EH (cell line): ENCODE results near the gene DENND4C.
"Not testable (repeated sequence)": the region's sequence is repeated elsewhere in the genome, so short reads cannot be mapped to it uniquely, and the experiment has no call there.

Source experiments
- DNase-seq: peaks from one replicate; pipeline ENCODE4 v3.0.0-alpha.2; 2015; ENCODE audit warnings: low read depth

The DENND4C gene

DNA sequence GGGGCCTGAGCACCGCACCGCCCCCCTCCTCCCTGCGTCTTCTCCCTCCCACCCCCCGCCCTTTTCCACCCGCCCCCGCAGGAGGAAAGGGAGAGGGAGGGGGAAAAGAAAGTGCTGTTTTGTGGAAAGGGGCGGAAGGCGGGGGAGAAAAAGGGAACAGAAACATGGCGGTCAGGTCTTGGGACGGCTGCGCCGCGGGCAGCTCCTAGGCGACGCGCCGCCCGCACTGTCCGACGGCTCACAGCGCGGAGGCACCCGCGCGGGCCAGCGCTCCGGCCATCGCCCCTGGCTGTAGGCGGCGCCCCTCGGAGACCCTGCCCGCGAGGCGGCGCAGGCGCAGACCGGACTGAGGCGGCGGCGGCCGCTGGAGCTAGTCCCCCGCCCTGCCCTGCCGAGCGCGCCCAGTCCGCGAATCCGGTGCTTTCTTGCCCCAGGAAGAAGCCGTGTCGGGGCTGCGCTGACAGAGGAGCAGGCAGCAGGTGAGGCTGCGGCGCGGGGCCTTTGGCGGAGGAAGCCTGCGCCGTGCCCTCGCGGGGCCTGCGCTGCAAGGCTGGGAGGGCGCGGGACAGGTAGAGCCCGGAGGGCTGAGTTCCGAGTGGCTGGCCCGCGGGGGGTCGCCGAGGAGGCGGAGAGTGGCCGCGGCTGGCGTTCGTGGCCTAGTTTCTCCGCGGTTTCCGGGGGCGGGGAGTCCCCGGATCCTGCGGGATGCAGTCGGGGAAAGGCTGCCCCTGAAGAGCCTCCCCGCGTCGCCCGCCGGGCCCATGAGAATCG lies at the start of gene DENND4C:
TSS of gene DENND4C (plus strand) at position 339 of the 771 bp plus-strand sequence. CDS start 45,482 bp downstream, outside the sequence.
- DNase-seq, result peak; percentile 88

DNA sequence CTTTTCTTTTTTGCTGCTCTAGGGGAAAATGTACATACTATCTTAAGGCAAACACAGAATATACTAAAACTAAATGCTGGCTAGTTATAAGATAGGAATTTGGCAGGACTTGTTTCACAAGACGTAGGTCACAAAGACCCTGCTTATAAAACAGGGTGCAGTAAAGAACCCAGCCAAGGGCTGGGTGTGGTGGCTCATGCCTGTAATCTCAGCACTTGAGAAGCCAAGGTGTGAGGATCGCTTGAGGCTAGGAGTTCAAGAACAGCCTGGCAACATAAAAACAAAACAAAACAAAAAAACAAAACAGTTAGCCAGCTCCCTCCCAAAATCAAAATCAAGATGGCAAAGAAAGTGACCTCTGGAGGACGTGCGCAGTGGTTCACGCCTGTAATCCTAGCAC lies 49.5 kb upstream of the DENND4C start:
- DNase-seq, result no peak

DNA sequence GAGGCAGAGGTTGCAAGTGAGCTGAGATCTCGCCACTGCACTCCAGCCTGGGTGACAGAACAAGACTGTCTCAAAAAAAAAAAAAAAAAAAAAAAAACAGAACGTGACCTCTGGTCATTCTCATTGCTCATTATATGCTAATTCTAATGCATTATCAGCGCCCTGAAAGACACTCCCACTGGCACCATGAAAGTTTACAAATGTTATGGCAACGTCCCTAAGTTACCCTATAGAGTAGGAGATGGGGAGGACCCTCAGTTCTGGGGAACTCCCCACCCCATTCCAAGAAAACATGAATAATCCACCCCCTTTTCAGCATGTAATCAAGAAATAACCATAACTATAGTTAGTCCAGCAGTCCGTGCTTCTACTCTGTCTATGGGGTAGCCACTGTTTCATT lies 48.9 kb upstream of the DENND4C start:
- DNase-seq, result no peak

DNA sequence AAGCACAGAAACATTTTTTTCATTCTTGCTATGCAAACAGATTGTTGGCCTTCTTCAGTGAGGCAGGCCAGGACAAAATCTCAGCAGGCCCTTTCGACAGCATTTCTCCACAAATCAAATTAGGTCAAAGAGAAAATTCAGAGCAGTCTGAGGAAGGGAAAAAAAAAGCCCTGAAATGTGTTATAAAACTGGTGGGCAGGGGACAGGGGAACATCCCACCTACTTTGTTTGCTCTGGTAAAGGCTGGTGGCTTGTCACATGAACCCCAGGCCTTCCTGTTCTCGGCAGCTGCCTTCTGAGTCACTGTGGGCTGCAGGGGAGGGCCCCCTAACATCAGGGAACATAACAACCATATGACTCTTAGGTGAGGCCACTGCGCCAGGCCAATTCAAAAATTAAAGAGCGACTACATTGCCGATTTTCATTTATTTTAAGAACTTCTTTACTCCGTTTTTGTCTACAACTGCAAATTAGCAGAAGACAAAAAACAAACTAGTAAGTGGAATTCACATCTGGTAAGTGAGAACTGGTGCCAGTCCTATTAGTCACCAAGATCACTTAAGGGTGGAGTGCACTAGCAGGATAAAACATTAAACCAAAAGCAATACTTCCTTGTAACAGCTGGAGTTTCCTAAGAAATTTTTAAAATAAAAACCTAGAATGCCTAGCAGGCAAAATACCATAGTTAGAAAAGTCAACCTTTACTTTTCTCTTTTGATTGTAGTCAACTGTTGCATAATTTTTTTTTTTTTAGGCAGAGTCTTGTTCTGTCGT lies 46.2 kb upstream of the DENND4C start:
- peak; percentile 80 for DNase-seq

DNA sequence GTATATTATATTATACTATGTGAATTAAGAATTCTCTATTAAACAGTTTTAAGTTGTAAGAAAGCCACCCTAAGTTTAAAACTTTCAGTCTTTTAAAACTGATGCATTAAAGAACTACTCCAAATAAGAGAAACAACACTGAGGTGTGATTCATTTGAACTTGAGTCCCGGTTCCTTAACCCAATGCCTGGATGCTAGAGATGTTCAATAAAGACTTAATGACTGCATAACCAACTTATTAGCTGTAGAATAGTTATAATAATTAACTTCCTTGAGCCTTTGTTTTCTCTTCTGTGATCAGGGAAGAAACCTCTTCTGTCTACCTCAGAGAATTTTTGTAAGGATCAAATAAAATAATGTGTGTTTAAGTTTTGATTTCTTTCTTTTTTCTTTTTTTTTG lies 45.3 kb upstream of the DENND4C start:
- DNase-seq, result no peak

DNA sequence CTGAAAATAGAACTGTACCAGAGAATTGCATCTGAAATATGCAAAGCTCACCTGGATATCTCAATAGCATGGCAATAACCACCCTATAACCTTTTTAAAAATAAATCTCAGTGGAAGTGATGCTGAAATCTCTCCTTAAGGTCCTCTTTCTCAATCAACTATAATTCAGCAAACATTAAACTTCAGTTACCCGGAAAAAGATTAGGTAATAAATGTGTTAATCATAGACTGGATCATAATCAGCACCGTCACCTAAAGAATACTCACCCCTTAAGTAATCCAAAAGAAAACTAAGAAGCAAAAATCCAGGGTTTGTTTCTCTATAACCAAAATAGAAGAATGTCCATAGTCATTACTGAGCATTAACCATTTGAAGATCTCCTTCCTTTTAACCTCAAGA lies 44.3 kb upstream of the DENND4C start:
- no peak for DNase-seq

DNA sequence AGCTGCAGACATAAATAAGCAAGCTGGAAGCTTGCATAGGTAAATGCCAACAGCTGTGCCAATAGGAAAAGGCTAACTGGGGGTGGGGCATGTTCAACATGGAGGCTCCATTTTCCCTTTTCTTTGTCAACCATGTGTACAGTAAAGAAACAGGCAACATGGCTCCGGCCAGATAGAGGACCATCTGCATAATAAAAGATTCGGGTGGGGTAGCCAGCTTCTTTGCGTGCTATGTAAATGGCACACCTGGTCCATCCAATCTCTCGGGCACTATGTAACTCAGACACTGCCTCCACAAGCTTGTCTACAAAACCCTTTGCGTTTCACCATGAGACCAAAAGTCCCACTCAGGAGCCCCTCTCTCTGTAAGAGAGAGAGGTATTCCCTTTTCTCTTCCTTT lies 41.7 kb upstream of the DENND4C start:
- no peak for DNase-seq

DNA sequence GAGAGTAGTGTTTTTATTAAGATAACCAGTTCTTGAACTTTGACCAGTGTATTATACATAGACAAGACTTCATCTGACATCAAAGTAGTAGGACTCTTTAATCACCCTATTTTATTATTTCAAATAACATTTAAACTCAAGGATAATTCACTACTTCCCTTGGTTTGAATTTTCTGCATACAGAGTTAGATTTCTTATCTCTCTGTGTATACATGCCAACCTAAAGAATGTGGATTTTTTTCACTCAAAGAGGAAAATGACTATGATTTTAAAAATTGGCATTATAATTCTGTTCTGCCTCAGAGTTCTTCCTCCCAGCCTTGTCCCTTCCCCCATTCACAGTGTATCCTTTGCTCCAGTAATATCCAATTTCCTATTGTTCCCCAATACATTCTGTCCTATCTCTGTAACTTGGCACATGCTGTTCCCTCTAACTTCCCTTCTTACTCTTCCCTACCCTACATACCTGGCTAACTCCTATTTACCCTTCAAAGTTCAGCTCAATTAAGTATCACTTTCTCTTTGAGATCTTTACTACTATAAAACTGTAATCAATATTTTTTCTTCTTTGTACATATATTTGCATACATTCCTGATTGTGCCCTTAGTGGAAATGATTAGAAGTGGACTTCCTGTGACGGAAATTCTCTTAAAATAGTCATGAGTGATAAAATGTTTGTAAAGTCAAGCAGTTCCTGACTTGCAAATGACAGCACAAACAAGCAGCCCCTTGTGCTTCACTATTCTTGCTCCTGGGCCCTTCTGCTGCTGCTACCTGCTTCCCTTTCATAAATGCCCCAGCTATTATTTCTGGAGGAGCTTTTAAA lies 38.1 kb upstream of the DENND4C start:
- no peak for DNase-seq

DNA sequence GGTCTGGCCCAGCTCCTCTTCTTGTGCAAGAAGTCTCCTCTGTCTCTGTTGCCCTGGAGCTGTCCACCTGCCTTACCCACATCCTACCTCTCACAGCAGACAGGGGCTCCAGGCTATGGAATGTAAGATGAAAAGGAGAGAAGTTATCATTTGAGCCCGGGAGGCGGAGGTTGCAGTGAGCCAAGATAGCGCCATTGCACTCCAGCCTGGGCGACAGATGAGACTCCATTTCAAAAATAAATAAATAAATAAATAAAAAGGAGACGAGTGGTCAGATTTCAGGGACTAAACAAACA lies 37.5 kb upstream of the DENND4C start:
- DNase-seq, result no peak

DNA sequence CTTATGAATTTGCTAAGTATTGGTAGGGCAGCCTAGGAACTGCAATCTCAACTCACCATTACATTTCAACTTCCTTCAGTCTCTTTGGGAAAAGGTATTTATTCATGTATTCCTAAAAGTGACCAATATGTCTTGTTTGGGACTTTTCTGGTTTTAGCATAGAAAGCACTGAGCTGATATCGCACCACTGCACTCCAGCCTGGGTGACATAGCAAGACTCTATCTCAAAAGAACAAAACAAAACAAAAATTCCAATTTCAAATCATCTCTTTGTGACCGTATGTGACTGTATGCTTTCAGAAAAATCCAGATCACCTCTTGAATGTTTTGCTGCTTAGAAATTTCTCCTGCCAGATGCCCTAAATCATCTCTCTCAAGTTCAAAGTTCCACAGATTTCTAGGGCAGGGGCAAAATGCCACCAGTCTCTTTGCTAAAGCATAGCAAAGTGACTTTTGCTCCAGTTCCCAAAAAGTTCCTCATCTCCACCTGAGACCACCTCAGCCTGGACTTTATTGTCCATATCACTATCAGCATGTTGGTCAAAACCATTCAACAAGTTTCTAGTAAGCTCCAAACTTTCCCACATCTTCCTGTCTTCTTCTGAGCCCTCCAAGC lies 37.0 kb upstream of the DENND4C start:
- not testable (repeated sequence) for DNase-seq

DNA sequence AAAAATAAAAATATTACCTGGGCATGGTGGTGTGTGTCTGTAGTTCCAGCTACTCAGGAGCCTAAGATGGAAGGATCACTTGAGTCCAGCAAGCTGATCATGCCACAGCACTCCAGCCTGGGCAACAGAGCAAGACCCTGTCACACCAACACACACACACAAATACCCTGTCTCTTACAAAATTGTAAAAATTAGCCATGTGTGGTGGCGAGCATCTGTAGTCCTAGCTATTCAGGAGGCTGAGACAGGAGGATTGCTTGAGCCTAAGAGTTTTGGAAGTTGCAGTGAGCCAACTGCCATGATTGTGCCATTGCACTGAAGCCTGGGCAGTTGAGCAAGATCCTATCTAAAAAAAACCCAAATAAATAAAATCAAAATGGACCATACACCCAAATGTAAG lies 32.1 kb upstream of the DENND4C start:
- no peak for DNase-seq

DNA sequence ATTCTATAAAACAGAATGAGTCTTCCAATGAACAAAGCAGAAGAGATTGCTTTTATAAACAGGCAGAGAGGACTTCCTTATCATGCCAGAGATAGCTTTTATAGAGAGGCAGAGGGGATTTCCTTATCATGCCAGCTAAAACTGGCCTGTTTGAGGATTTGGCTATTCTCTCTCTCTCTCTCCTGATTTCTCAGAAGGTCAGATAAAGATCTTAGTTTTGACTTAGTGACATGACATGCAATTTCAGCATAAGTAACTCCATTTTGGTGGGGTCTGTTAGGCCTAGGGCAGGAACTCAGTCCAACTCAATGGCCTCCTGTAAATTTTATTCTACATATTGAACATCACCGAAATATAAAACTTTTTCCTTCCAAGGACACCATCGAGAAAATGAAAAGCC lies 31.5 kb upstream of the DENND4C start:
- DNase-seq, result no peak

DNA sequence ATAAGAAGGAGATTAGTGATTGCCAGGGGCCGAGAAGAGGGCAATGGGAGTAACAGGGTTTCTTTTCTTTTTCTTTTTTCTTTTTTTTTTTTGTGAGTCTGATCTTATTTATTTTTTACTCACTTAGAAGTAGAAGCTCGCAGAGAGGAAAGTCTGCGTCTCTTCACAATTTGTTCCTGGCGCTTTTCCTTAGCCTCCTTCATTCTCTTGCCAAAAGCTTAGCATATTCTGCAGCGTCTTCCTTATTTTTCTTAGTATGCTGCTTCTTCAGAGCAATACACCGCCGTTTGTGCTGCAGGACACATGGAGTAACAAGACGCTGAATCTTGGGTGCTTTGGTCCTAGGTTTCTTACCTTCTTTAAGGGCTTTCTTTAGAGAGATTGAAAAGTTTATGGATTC lies 30.3 kb upstream of the DENND4C start:
- DNase-seq, result no peak

DNA sequence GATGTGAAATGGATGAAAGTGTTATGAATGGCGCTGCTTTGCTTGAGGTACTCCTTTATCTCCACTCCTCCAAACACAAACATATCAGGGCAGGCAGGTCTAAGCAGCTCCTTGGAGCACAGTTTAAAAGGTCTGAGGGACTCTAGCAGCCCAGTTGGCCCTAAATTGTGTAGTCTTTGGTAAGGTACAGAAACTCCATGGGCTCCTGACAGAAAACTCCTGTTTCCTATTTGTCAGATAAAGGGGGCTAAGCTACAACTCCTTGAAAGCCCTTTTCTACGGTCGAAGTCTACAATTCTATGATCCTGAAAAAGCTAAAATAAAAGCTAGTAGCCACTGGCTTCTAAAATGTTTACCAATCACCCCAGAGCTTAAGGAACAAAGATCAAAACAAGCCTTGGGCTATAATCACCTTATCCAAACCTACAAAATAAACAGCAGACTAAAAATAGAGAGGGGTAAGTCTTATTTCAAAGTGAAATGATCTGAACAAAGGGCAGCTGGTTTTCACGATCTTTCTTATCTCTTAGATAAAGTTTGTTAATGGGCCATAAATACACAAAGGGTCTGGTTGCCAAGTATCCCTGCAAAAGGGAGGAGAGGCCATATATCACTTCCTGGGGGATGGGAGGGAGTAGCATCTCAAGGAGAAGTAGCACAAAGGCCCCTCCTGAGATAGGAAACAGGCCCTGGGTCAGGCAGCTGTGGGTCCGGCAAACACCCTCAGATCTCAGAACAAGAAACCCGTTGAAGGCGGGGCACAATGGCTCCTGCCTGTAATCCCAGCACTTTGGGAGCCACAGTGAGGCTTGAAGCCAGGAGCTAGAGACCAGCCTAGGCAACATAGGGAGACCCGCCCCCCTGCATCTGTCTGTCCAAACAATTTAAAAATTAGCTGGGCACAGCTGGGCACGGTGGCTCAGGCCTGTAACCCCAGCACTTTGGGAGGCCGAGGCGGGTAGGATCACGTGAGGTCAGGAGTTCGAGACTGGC lies 28.3 kb upstream of the DENND4C start:
- no peak for DNase-seq

DNA sequence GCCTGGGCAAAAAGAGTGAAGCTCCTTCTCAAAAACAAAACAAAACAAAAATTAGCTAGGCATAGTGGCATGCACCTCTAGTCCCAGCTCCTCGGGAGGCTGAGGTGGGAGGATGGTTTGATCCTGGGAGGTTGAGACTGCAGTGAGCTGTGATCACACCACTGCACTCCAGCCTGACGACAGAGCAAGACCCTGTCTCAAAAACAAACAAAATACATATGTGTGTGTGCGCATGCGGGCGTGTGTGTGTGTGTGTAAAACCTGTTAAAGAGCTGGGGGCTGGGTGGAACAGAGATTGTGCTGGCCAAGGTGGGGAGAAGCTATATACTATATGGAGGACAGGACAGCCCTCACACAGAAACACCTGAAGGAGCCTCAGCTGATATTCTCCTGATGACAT lies 27.4 kb upstream of the DENND4C start:
- DNase-seq, result no peak

DNA sequence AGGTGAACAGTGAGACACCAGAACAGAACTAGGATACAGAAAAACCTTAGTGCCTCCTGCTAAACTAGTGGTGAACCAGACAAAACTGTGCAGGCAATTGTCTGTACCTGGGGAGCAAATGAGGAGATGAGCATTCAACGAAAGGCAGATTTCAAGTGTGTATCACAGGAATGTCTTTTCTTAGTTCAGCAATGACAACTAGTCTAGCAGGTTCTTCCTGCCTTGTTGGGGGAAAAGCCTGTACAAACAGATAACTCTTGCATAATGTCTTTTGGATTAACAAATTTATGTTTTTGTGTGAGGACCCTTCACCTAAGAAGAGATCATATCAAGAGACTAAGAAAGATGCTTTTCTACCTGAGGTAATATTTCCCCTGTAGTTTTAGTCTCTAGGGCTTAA lies 21.8 kb upstream of the DENND4C start:
- no peak for DNase-seq

DNA sequence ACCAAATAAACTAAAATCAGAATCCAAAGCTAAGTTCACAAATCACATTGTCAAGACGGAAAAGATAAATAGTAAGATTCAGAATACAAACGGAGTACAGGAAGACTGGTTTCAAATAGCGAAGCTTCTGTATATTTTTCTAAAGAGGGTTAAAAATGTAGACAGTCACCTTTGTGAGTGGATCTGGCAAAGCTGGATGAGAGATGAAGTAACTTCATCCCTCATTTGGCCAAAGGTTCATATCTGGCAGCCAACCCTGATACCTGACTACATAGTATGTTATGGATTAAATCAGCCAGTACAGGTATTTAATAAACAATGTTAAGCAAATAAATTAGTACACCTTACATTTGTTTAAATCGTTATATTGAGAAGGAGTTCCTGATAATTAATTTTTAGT lies 21.3 kb upstream of the DENND4C start:
- DNase-seq, result no peak

DNA sequence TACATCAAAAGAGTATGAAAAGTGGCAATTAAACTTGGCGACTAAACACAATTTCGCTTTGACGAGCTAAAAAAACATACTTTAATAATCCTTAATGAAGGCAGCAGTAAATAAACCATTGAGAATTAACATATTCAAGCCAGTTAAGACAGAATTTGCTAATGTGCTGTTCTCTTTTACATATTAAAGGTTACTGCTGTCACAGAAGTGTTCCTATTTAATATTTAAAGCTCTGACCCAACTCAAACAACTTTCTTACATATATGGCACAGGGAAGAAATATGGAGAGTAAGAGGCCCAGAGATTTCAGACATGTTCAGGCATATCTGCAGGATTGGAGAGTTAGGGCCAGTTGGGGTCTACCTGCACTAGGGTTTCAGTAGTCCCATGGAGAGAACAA lies 16.7 kb upstream of the DENND4C start:
- no peak for DNase-seq

DNA sequence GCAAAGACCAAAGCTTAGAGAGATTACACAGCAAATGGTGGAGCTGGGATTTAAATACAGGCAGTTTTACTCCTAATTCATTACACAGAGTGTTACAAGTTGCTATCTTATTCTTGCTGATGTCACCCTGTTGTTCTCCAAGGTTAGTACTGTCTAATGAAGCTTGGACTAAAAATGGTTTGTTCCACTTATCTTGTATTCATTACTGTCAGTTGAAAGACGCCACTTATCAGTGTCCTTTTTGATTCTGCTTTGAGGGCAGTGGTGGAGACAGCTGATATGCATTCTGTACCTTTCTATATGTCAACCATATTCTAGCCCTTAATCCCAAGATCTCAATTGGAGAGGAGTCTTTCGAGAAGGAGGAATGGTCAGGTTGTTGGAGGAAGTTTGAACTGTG lies 14.0 kb upstream of the DENND4C start:
- DNase-seq, result no peak

DNA sequence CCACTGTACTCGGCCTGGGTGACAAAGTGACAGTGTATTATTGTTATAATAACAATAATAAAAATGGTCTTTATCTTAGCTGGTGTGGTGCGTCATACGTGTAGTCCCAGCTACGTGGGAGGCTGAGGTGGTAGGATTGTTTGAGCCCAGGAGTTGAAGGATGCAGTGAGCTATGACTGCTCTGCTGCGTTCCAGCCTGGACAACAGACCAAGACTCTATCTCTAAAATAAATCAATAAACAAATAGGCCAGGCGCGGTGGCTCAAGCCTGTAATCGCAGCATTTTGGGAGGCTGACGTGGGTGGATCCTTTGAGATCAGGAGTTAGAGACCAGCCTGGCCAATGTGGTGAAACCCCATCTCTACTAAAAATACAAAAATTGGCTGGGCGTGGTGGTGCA lies 9.2 kb upstream of the DENND4C start:
- no peak for DNase-seq

DNA sequence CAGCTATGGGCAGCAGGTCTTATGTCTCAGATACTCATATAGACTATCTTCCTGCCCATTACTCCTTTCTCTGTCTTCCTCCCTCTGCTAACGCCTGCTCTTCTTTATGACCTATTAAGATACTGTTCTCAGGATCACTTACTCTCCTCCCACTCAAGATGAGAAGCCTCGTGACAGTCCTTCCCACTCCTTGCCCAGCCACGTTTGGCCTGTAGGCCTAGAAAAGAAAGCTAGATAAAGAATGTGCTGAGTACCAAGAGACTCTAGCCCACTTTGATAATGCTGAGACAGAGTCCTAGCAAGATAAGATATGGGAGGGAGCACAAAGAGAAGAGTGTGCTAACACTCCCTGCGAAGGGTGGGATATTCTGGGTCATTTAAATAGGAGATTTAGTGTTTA lies 6.8 kb upstream of the DENND4C start:
- no peak for DNase-seq
